OCI-LY3 (cell line): Measurements from ENCODE around the gene MRPL57.
"Not testable (repeated sequence)": the region's sequence is repeated elsewhere in the genome, so short reads cannot be mapped to it uniquely, and the experiment has no call there.

Experiments used
- H2AFZ ChIP-seq: fragments of 200-600, 300-600 bp; shearing (Covaris generic); 2 replicates; pipeline ENCODE4 v1.6.0; 2014; ENCODE audit warnings: antibody characterized with exemption, low read depth, low read length
- H3K27ac ChIP-seq: fragments of 200-600, 300-600 bp; sonication (generic); 2 replicates; pipeline ENCODE4 v1.5.1; 2014; ENCODE audit warnings: mild to moderate bottlenecking, low read length, moderate library complexity, mixed read lengths
- H3K27me3 ChIP-seq: fragments of 200-600, 300-600 bp; sonication (generic); 2 replicates; pipeline ENCODE4 v1.6.1; 2014; ENCODE audit warnings: low read depth, low read length, mixed read lengths
- H3K36me3 ChIP-seq: fragments of 200-600, 300-600 bp; sonication (generic); replicated peaks from 2 replicates; pipeline ENCODE3; 2014; ENCODE audit warnings: low read depth, low read length, mixed read lengths
- H3K4me1 ChIP-seq: fragments of 300-600, 200-600 bp; sonication (generic); 2 replicates; pipeline ENCODE4 v1.6.1; 2014; ENCODE audit warnings: low read length, mixed read lengths
- H3K4me2 ChIP-seq: fragments of 200-600, 300-600 bp; sonication (generic); 2 replicates; pipeline ENCODE4 v1.6.1; 2014; ENCODE audit warnings: low read length, mixed read lengths
- H3K4me3 ChIP-seq: fragments of 300-600, 200-600 bp; sonication (generic); 2 replicates; pipeline ENCODE4 v1.5.1; 2014; ENCODE audit warnings: antibody characterized with exemption, mild to moderate bottlenecking, low read length, moderate library complexity
- H3K79me2 ChIP-seq: fragments of 300-600, 200-600 bp; shearing (Covaris generic); 2 replicates; pipeline ENCODE4 v1.6.1; 2014; ENCODE audit warnings: mild to moderate bottlenecking, low read length, mixed read lengths
- H3K9ac ChIP-seq: fragments of 300-600, 200-600 bp; shearing (Covaris generic); 2 replicates; pipeline ENCODE4 v1.6.0; 2014; ENCODE audit warnings: mild to moderate bottlenecking, low read length, moderate library complexity
- H3K9me3 ChIP-seq: fragments of 200-600, 300-600 bp; shearing (Covaris generic); 2 replicates; pipeline ENCODE4 v1.6.1; 2014; ENCODE audit warnings: low read length, mixed read lengths; ENCODE audit not compliant: insufficient read depth
- H4K20me1 ChIP-seq: fragments of 200-600, 300-600 bp; sonication (generic); 2 replicates; pipeline ENCODE4 v1.6.1; 2016; ENCODE audit warnings: low read length, mixed read lengths; ENCODE audit not compliant: insufficient read depth
- CTCF ChIP-seq: fragments of 200-600, 300-600 bp; sonication (generic); IDR thresholded peaks from 2 replicates; pipeline ENCODE4 v1.5.1; 2014; ENCODE audit warnings: antibody characterized with exemption, low read length, low read depth
- EZH2phosphoT487 ChIP-seq: fragments of 200-600 bp; shearing (Covaris generic); IDR thresholded peaks from 2 replicates; pipeline ENCODE4 v1.6.1; 2018; ENCODE audit warnings: antibody characterized with exemption, mixed run types, low read depth

The MRPL57 gene

GRCh38 chr13:21216332-21216731 is 39.9 kb downstream of the MRPL57 start:
- Histone ChIP-seq H3K9me3 (peaks cover 4% of the 10 kb centered on the region; the same call in 1 of the 2 replicates), H3K4me1 (no peaks in the 10 kb centered on the region), H3K4me3 (no peak overlapping the region), H3K36me3 (no peaks in the 10 kb centered on the region), H3K9ac (no peak overlapping the region), H2AFZ (no peak overlapping the region), H3K79me2 (no peaks in the 10 kb centered on the region), H3K27me3 (no peaks in the 10 kb centered on the region), H3K4me2 (no peak overlapping the region), H4K20me1 (no peaks in the 10 kb centered on the region), H3K27ac (no peak overlapping the region)
- TF ChIP-seq CTCF (no peak), EZH2phosphoT487 (no peak)

- no peak overlapping the region for H3K4me2 ChIP-seq
- no peak overlapping the region for H3K9ac ChIP-seq
- H3K9me3 ChIP-seq: 0 out of 2 replicates have a peak, but pooled peaks cover 5% of the 10 kb centered on the region
- H4K20me1 ChIP-seq: no peaks in the 10 kb centered on the region
- no peaks in the 10 kb centered on the region for H3K4me1 ChIP-seq
- no peak overlapping the region for H3K27ac ChIP-seq
- no peaks in the 10 kb centered on the region for H3K36me3 ChIP-seq
- H3K79me2 ChIP-seq: no peaks in the 10 kb centered on the region
- H3K4me3 ChIP-seq: no peak overlapping the region
- H3K27me3 ChIP-seq: peaks cover 3% of the 10 kb centered on the region; the same call in 1 of the 2 replicates
- TF ChIP-seq CTCF (no peak), EZH2phosphoT487 (no peak)
- no peak overlapping the region for H2AFZ ChIP-seq
Observed at GRCh38 chr13:21218351-21219035, 42.0 kb downstream of the MRPL57 start.

GRCh38 chr13:21219036-21219381 is 42.6 kb downstream of the MRPL57 start:
- Histone ChIP-seq H3K4me2 (no peak overlapping the region), H3K9ac (no peak overlapping the region), H2AFZ (no peak overlapping the region), H4K20me1 (no peaks in the 10 kb centered on the region), H3K9me3 (0 out of 2 replicates have a peak, but pooled peaks cover 5% of the 10 kb centered on the region), H3K36me3 (no peaks in the 10 kb centered on the region), H3K4me1 (no peaks in the 10 kb centered on the region), H3K27me3 (peaks cover 3% of the 10 kb centered on the region; the same call in 1 of the 2 replicates), H3K4me3 (no peak overlapping the region), H3K27ac (no peak overlapping the region), H3K79me2 (no peaks in the 10 kb centered on the region)
- no peak for TF ChIP-seq CTCF
- no peak for TF ChIP-seq EZH2phosphoT487

- H3K27ac ChIP-seq: not testable (repeated sequence)
Observed at GRCh38 chr13:21219716-21220115, 43.3 kb downstream of the MRPL57 start.

More at GRCh38 chr13:21219716-21220115, 43.3 kb downstream of the MRPL57 start:
- not testable (repeated sequence) for H3K27me3 ChIP-seq, H3K9me3 ChIP-seq, H3K36me3 ChIP-seq, H2AFZ ChIP-seq, H3K9ac ChIP-seq, H4K20me1 ChIP-seq, H3K79me2 ChIP-seq, H3K4me2 ChIP-seq, H3K4me1 ChIP-seq, H3K4me3 ChIP-seq
